CD14-positive monocyte (primary cell): Measurements from ENCODE around the gene ACTBL2. TPM values are rescaled to one million over a fixed set of nuclear protein-coding genes. Genes with fewer than 3 reads are reported as not detected.
"Not testable (repeated sequence)": the region's sequence is repeated elsewhere in the genome, so short reads cannot be mapped to it uniquely, and the experiment has no call there.

Source experiments
- DNase-seq, 3 donors: peaks; one replicate each; pipeline ENCODE4 v3.0.0-alpha.2; 2011 to 2022
- H2AFZ ChIP-seq: 2 replicates; pipeline ENCODE4 v1.6.0; 2012; ENCODE audit warnings: mild to moderate bottlenecking, low read depth, low read length, inconsistent platforms; ENCODE audit not compliant: insufficient read depth, poor library complexity, severe bottlenecking
- H3K27ac ChIP-seq, 2 donors: 1 replicate in 1 of 2; 2 replicates in 1 of 2; pipeline ENCODE4 v1.5.1; 2012 to 2013; ENCODE audit warnings: low read length in 2 of 2, control low read depth in 1 of 2, inconsistent platforms in 1 of 2, low read depth in 1 of 2, mild to moderate bottlenecking in 1 of 2
- H3K27me3 ChIP-seq, 2 donors: one replicate each; pipeline versions ENCODE4 v1.6.0 to v1.6.1; 2011 to 2013; ENCODE audit warnings: low read length in 2 of 2; ENCODE audit not compliant: control insufficient read depth in 2 of 2, insufficient read depth in 2 of 2
- H3K36me3 ChIP-seq, 2 donors: replicated peaks in 1 of 2; 1 replicate in 1 of 2; 2 replicates in 1 of 2; pipeline versions ENCODE4 v1.5.1 to v1.6.1; 2012 to 2013; ENCODE audit warnings: low read length in 2 of 2, control low read depth in 1 of 2, inconsistent platforms in 1 of 2, mild to moderate bottlenecking in 1 of 2; ENCODE audit not compliant: insufficient read depth in 2 of 2, control insufficient read depth in 1 of 2
- H3K4me1 ChIP-seq, 2 donors: 1 replicate in 1 of 2; 2 replicates in 1 of 2; pipeline versions ENCODE4 v1.5.1 to v1.6.1; 2012 to 2013; ENCODE audit warnings: low read length in 2 of 2, control low read depth in 1 of 2, inconsistent platforms in 1 of 2, mild to moderate bottlenecking in 1 of 2, moderate library complexity in 1 of 2; ENCODE audit not compliant: insufficient read depth in 2 of 2, control insufficient read depth in 1 of 2
- H3K4me2 ChIP-seq: replicated peaks from 2 replicates; pipeline ENCODE3; 2012; ENCODE audit warnings: low read length, moderate library complexity, mild to moderate bottlenecking; ENCODE audit not compliant: poor library complexity, severe bottlenecking; ENCODE audit errors: extremely low read depth
- H3K4me3 ChIP-seq, 3 experiments: fragments of 200-600 bp in 1 of 3; sonication (generic) in 1 of 3; replicated peaks in 1 of 3; 1 replicate in 2 of 3; 2 replicates in 1 of 3; pipeline ENCODE4 v1.5.1; 2011 to 2013; ENCODE audit warnings: low read length in 3 of 3, mild to moderate bottlenecking in 3 of 3, control low read depth in 2 of 3, low read depth in 2 of 3, inconsistent platforms in 1 of 3, moderate library complexity in 1 of 3
- H3K79me2 ChIP-seq: 2 replicates; pipeline ENCODE4 v1.6.0; 2012; ENCODE audit warnings: mild to moderate bottlenecking, control low read depth, inconsistent platforms, low read length, moderate library complexity; ENCODE audit not compliant: insufficient read depth
- H3K9ac ChIP-seq: 2 replicates; pipeline ENCODE4 v1.6.0; 2017; ENCODE audit warnings: low read length, mild to moderate bottlenecking; ENCODE audit not compliant: insufficient read depth, poor library complexity, severe bottlenecking
- H3K9me3 ChIP-seq, 2 donors: replicated peaks in 1 of 2; 1 replicate in 1 of 2; 2 replicates in 1 of 2; pipeline versions ENCODE4 v1.5.1 to v1.6.1; 2012 to 2013; ENCODE audit warnings: low read length in 2 of 2, control low read depth in 1 of 2; ENCODE audit not compliant: control insufficient read depth in 1 of 2, insufficient read depth in 1 of 2
- H4K20me1 ChIP-seq: 2 replicates; pipeline ENCODE4 v1.6.0; 2012; ENCODE audit warnings: mild to moderate bottlenecking, low read length, control low read depth, moderate library complexity; ENCODE audit not compliant: insufficient read depth
- H3K27ac Mint-ChIP-seq, 7 donors: one replicate each; pipeline ENCODE4 v1.8.0; 2020; ENCODE audit warnings: mild to moderate bottlenecking in 7 of 7, mixed read lengths in 7 of 7, moderate library complexity in 6 of 7, inconsistent platforms in 2 of 7
- H3K27me3 Mint-ChIP-seq, 3 donors: one replicate each; pipeline ENCODE4 v1.8.0; 2021 to 2022; ENCODE audit warnings: low read depth in 3 of 3, mild to moderate bottlenecking in 3 of 3, mixed read lengths in 3 of 3, moderate library complexity in 3 of 3, inconsistent platforms in 1 of 3
- H3K36me3 Mint-ChIP-seq, 2 donors: one replicate each; pipeline ENCODE4 v1.8.0; 2020; ENCODE audit warnings: mixed read lengths in 2 of 2, inconsistent platforms in 1 of 2, mild to moderate bottlenecking in 1 of 2
- H3K4me1 Mint-ChIP-seq: one replicate; pipeline ENCODE4 v1.8.0; 2020; ENCODE audit warnings: mild to moderate bottlenecking, mixed read lengths
- H3K4me3 Mint-ChIP-seq, 2 donors: one replicate each; pipeline ENCODE4 v1.8.0; 2020; ENCODE audit warnings: mild to moderate bottlenecking in 2 of 2, mixed read lengths in 2 of 2, moderate library complexity in 1 of 2
- H3K9me3 Mint-ChIP-seq, 7 donors: one replicate each; pipeline ENCODE4 v1.8.0; 2020 to 2022; ENCODE audit warnings: mixed read lengths in 7 of 7, mild to moderate bottlenecking in 6 of 7, moderate library complexity in 6 of 7, inconsistent platforms in 2 of 7
- WGBS: methylation state at CpG from one replicate; pipeline ENCODE4 v1.1.5; 2013; ENCODE audit warnings: missing lambda C conversion rate; ENCODE audit not compliant: insufficient coverage; 5-methylcytosine and 5-hydroxymethylcytosine counted together
- intact Hi-C, 2 donors: fragments of 100-400 bp; cut with micrococcal nuclease; formaldehyde crosslinking; loops; one replicate each; pipeline versions ENCODE4 v1.15.0 to v1.15.1; 2023
- polyA plus RNA-seq, 3 donors: library from polyadenylated mRNA; depleted of rRNA in 1 of 3; unstranded in 2 of 3; stranded (reverse) in 1 of 3; fragments of 300-500 nt in 2 of 3; fragments of >200 nt in 1 of 3; fragmentation: Illumina TruSeq in 2 of 3; gene quantifications; 1 replicate in 2 of 3; 2 replicates in 1 of 3; pipeline ENCODE4 v1.2.3, GENCODE V29; 2012 to 2021
- TF ChIP-seq, protein P1 (sequence below): fragments of 200-600 bp; IDR thresholded peaks from one replicate; pipeline ENCODE4 v1.8.0; 2022; ENCODE audit warnings: antibody characterized with exemption, mild to moderate bottlenecking

The ACTBL2 gene
- polyA plus RNA-seq, 3 donors: not detected

DNA sequence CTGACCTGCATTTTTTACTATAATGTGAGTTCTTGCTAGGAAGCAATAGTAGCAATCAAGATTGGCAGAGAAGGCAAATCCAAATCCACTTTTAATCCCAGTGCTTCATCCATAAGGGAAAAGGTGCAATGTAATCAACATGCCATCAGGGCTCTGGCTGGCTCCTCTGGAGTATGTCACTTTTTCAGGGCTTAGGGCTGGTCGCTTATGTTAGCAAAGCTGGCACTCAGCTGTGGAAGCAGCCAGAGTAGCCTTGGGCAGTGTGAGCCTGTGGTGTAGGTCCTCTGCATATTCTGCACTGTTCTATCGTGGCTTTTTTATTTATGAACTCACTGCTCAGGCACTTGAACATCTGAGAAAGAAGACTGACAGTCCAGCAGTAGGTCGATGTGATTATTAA, 16.1 kb downstream of the ACTBL2 start:
- Histone ChIP-seq H3K36me3 (no peaks in the 10 kb centered on the region), H3K4me3 (no peak overlapping the region), H3K4me2 (no peak overlapping the region), H4K20me1 (no peaks in the 10 kb centered on the region), H3K4me1 (no peaks in the 10 kb centered on the region), H3K27ac (no peak overlapping the region), H3K9ac (no peak overlapping the region), H2AFZ (no peak overlapping the region), H3K9me3 (no peaks in the 10 kb centered on the region), H3K27me3 (no peaks in the 10 kb centered on the region), H3K79me2 (no peaks in the 10 kb centered on the region)
- Mint-ChIP-seq H3K4me3 (no peak overlapping the region), H3K9me3 (peaks cover 0 to 6% (median 2%) of the 10 kb centered on the region in 7 donors), H3K4me1 (no peaks in the 10 kb centered on the region), H3K27me3 (peaks cover 0 to 2% (median 2%) of the 10 kb centered on the region in 3 donors), H3K27ac (no peak overlapping the region), H3K36me3 (no peaks in the 10 kb centered on the region)
- TF ChIP-seq, protein P1, sequence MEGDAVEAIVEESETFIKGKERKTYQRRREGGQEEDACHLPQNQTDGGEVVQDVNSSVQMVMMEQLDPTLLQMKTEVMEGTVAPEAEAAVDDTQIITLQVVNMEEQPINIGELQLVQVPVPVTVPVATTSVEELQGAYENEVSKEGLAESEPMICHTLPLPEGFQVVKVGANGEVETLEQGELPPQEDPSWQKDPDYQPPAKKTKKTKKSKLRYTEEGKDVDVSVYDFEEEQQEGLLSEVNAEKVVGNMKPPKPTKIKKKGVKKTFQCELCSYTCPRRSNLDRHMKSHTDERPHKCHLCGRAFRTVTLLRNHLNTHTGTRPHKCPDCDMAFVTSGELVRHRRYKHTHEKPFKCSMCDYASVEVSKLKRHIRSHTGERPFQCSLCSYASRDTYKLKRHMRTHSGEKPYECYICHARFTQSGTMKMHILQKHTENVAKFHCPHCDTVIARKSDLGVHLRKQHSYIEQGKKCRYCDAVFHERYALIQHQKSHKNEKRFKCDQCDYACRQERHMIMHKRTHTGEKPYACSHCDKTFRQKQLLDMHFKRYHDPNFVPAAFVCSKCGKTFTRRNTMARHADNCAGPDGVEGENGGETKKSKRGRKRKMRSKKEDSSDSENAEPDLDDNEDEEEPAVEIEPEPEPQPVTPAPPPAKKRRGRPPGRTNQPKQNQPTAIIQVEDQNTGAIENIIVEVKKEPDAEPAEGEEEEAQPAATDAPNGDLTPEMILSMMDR: no peak
- DNase-seq: no peak
- intact Hi-C loops: no loop called here
- 80% methylated on average over 1 of the region's 3 CpGs for WGBS

- H3K79me2 ChIP-seq, H3K36me3 ChIP-seq, H3K4me1 Mint-ChIP-seq, H3K36me3 Mint-ChIP-seq, H3K9me3 ChIP-seq, H2AFZ ChIP-seq, H3K4me2 ChIP-seq, H3K4me3 ChIP-seq, H3K27ac Mint-ChIP-seq, H3K4me1 ChIP-seq, DNase-seq, H3K4me3 Mint-ChIP-seq, H3K27me3 Mint-ChIP-seq, H3K9me3 Mint-ChIP-seq, H3K9ac ChIP-seq, intact Hi-C loops, H4K20me1 ChIP-seq, H3K27me3 ChIP-seq, H3K27ac ChIP-seq: not testable (repeated sequence)
- no CpG with 5 or more reads among the region's 3 CpGs for WGBS
Observed at GRCh38 chr5:57460056-57460455, 22.6 kb downstream of the ACTBL2 start.
